Measurements from ENCODE around the gene RARRES2.
"Not testable (repeated sequence)": the region's sequence is repeated elsewhere in the genome, so short reads cannot be mapped to it uniquely, and the experiment has no call there.

Gene RARRES2

GRCh38 chr7:150313870-150314269, 27.6 kb downstream of the RARRES2 start:
- peaks cover 26% of the 10 kb centered on the region for H3K4me1 ChIP-seq (ENCODE audit: control insufficient read depth, insufficient read depth, low read length, poor library complexity, severe bottlenecking)
- no peaks in the 10 kb centered on the region for H3K36me3 ChIP-seq (ENCODE audit: control insufficient read depth, insufficient read depth, low read length)
- 80 to 96% methylated on average over 2 to 3 of the region's 6 CpGs for WGBS, 2 experiments (ENCODE audit: insufficient coverage in 2 of 2)
- H3K9me3 ChIP-seq (ENCODE audit: control insufficient read depth, low read length), result no peaks in the 10 kb centered on the region
- H3K4me3 ChIP-seq (ENCODE audit: extremely low read depth, insufficient read depth, low read length, poor library complexity, severe bottlenecking), result no peak overlapping the region
- H3K27ac ChIP-seq (ENCODE audit: low read depth, low read length, severe bottlenecking), result no peak overlapping the region

- H3K27ac ChIP-seq (ENCODE audit: low read depth, low read length, severe bottlenecking), result no peak overlapping the region
- H3K9me3 ChIP-seq (ENCODE audit: control insufficient read depth, low read length), result no peaks in the 10 kb centered on the region
- WGBS, 2 experiments (ENCODE audit: insufficient coverage in 2 of 2), result 70 to 86% methylated on average over 1 to 2 of the region's 3 CpGs
- H3K36me3 ChIP-seq (ENCODE audit: control insufficient read depth, insufficient read depth, low read length), result no peaks in the 10 kb centered on the region
- H3K4me3 ChIP-seq (ENCODE audit: extremely low read depth, insufficient read depth, low read length, poor library complexity, severe bottlenecking), result no peak overlapping the region
- peaks cover 26% of the 10 kb centered on the region for H3K4me1 ChIP-seq (ENCODE audit: control insufficient read depth, insufficient read depth, low read length, poor library complexity, severe bottlenecking)
Measured at GRCh38 chr7:150313367-150313809, 28.0 kb downstream of the RARRES2 start.

- WGBS, 2 experiments (ENCODE audit: insufficient coverage in 2 of 2), result 76 to 79% methylated on average over 2 of the region's 7 CpGs
- peaks cover 26% of the 10 kb centered on the region for H3K4me1 ChIP-seq (ENCODE audit: control insufficient read depth, insufficient read depth, low read length, poor library complexity, severe bottlenecking)
- not testable (repeated sequence) for H3K9me3 ChIP-seq (ENCODE audit: control insufficient read depth, low read length); H3K27ac ChIP-seq (ENCODE audit: low read depth, low read length, severe bottlenecking); H3K36me3 ChIP-seq (ENCODE audit: control insufficient read depth, insufficient read depth, low read length); H3K4me3 ChIP-seq (ENCODE audit: extremely low read depth, insufficient read depth, low read length, poor library complexity, severe bottlenecking)
Measured at GRCh38 chr7:150312649-150313366, 28.6 kb downstream of the RARRES2 start.

GRCh38 chr7:150311711-150312110, 29.7 kb downstream of the RARRES2 start:
- peak overlapping the region; percentile 33 for H3K27ac ChIP-seq (ENCODE audit: low read depth, low read length, severe bottlenecking)
- peaks cover 26% of the 10 kb centered on the region for H3K4me1 ChIP-seq (ENCODE audit: control insufficient read depth, insufficient read depth, low read length, poor library complexity, severe bottlenecking)
- H3K9me3 ChIP-seq (ENCODE audit: control insufficient read depth, low read length), result no peaks in the 10 kb centered on the region
- H3K36me3 ChIP-seq (ENCODE audit: control insufficient read depth, insufficient read depth, low read length), result no peaks in the 10 kb centered on the region
- no peak overlapping the region for H3K4me3 ChIP-seq (ENCODE audit: extremely low read depth, insufficient read depth, low read length, poor library complexity, severe bottlenecking)
- WGBS, 2 experiments (ENCODE audit: insufficient coverage in 2 of 2), result 74 to 85% methylated on average over 5 of the region's 5 CpGs

- 83 to 87% methylated on average over 3 to 4 of the region's 4 CpGs for WGBS, 2 experiments (ENCODE audit: insufficient coverage in 2 of 2)
- H3K27ac ChIP-seq (ENCODE audit: low read depth, low read length, severe bottlenecking), result no peak overlapping the region
- H3K4me1 ChIP-seq (ENCODE audit: control insufficient read depth, insufficient read depth, low read length, poor library complexity, severe bottlenecking), result peaks cover 26% of the 10 kb centered on the region
Measured at GRCh38 chr7:150311146-150311545, 30.3 kb downstream of the RARRES2 start.

GRCh38 chr7:150308575-150308974, 32.9 kb downstream of the RARRES2 start:
- Histone ChIP-seq H3K4me3 (ENCODE audit: extremely low read depth, insufficient read depth, low read length, poor library complexity, severe bottlenecking) (no peak overlapping the region), H3K4me1 (ENCODE audit: control insufficient read depth, insufficient read depth, low read length, poor library complexity, severe bottlenecking) (peaks cover 26% of the 10 kb centered on the region), H3K9me3 (ENCODE audit: control insufficient read depth, low read length) (no peaks in the 10 kb centered on the region), H3K36me3 (ENCODE audit: control insufficient read depth, insufficient read depth, low read length) (no peaks in the 10 kb centered on the region), H3K27ac (ENCODE audit: low read depth, low read length, severe bottlenecking) (no peak overlapping the region)

More at GRCh38 chr7:150311146-150311545, 30.3 kb downstream of the RARRES2 start:
- H3K36me3 ChIP-seq (ENCODE audit: control insufficient read depth, insufficient read depth, low read length), result no peaks in the 10 kb centered on the region
- H3K9me3 ChIP-seq (ENCODE audit: control insufficient read depth, low read length), result no peaks in the 10 kb centered on the region
- no peak overlapping the region for H3K4me3 ChIP-seq (ENCODE audit: extremely low read depth, insufficient read depth, low read length, poor library complexity, severe bottlenecking)

GRCh38 chr7:150307904-150308303, 33.5 kb downstream of the RARRES2 start:
- H3K27ac ChIP-seq (ENCODE audit: low read depth, low read length, severe bottlenecking), result no peak overlapping the region
- H3K4me1 ChIP-seq (ENCODE audit: control insufficient read depth, insufficient read depth, low read length, poor library complexity, severe bottlenecking), result peaks cover 19% of the 10 kb centered on the region
- 71 to 90% methylated on average over 6 to 8 of the region's 9 CpGs for WGBS, 2 experiments (ENCODE audit: insufficient coverage in 2 of 2)
- no peaks in the 10 kb centered on the region for H3K9me3 ChIP-seq (ENCODE audit: control insufficient read depth, low read length)
- H3K36me3 ChIP-seq (ENCODE audit: control insufficient read depth, insufficient read depth, low read length), result no peaks in the 10 kb centered on the region
- no peak overlapping the region for H3K4me3 ChIP-seq (ENCODE audit: extremely low read depth, insufficient read depth, low read length, poor library complexity, severe bottlenecking)

- H3K36me3 ChIP-seq (ENCODE audit: control insufficient read depth, insufficient read depth, low read length), result no peaks in the 10 kb centered on the region
- WGBS, 2 experiments (ENCODE audit: insufficient coverage in 2 of 2), result 62 to 86% methylated on average over 2 of the region's 3 CpGs
- no peak overlapping the region for H3K4me3 ChIP-seq (ENCODE audit: extremely low read depth, insufficient read depth, low read length, poor library complexity, severe bottlenecking)
- H3K9me3 ChIP-seq (ENCODE audit: control insufficient read depth, low read length), result no peaks in the 10 kb centered on the region
- no peak overlapping the region for H3K27ac ChIP-seq (ENCODE audit: low read depth, low read length, severe bottlenecking)
- peaks cover 11% of the 10 kb centered on the region for H3K4me1 ChIP-seq (ENCODE audit: control insufficient read depth, insufficient read depth, low read length, poor library complexity, severe bottlenecking)
Measured at GRCh38 chr7:150307129-150307528, 34.3 kb downstream of the RARRES2 start.

- not testable (repeated sequence) for H3K4me1 ChIP-seq (ENCODE audit: control insufficient read depth, insufficient read depth, low read length, poor library complexity, severe bottlenecking); H3K9me3 ChIP-seq (ENCODE audit: control insufficient read depth, low read length); H3K4me3 ChIP-seq (ENCODE audit: extremely low read depth, insufficient read depth, low read length, poor library complexity, severe bottlenecking); H3K36me3 ChIP-seq (ENCODE audit: control insufficient read depth, insufficient read depth, low read length); H3K27ac ChIP-seq (ENCODE audit: low read depth, low read length, severe bottlenecking)
- WGBS, 2 experiments (ENCODE audit: insufficient coverage in 2 of 2), result 100% methylated on average over 1 of the region's 5 CpGs; no CpG with 5 or more reads in 1 of the 2 experiments
Measured at GRCh38 chr7:150306377-150306776, 35.1 kb downstream of the RARRES2 start.

GRCh38 chr7:150305903-150306284, 35.5 kb downstream of the RARRES2 start:
- H3K36me3 ChIP-seq (ENCODE audit: control insufficient read depth, insufficient read depth, low read length); H3K9me3 ChIP-seq (ENCODE audit: control insufficient read depth, low read length); H3K4me3 ChIP-seq (ENCODE audit: extremely low read depth, insufficient read depth, low read length, poor library complexity, severe bottlenecking); H3K4me1 ChIP-seq (ENCODE audit: control insufficient read depth, insufficient read depth, low read length, poor library complexity, severe bottlenecking); H3K27ac ChIP-seq (ENCODE audit: low read depth, low read length, severe bottlenecking): not testable (repeated sequence)
- WGBS, 2 experiments (ENCODE audit: insufficient coverage in 2 of 2), result no CpG with 5 or more reads among the region's 2 CpGs

GRCh38 chr7:150305259-150305902, 36.0 kb downstream of the RARRES2 start:
- H3K4me1 ChIP-seq (ENCODE audit: control insufficient read depth, insufficient read depth, low read length, poor library complexity, severe bottlenecking); H3K4me3 ChIP-seq (ENCODE audit: extremely low read depth, insufficient read depth, low read length, poor library complexity, severe bottlenecking); H3K36me3 ChIP-seq (ENCODE audit: control insufficient read depth, insufficient read depth, low read length); H3K9me3 ChIP-seq (ENCODE audit: control insufficient read depth, low read length); H3K27ac ChIP-seq (ENCODE audit: low read depth, low read length, severe bottlenecking): not testable (repeated sequence)
- 57 to 96% methylated on average over 1 to 3 of the region's 11 CpGs for WGBS, 2 experiments (ENCODE audit: insufficient coverage in 2 of 2)

Measured in mesodermal cell (in vitro differentiated cells).